HEK293 (cell line): ENCODE data around the gene AFDN.

Experiments
- CTCF ChIA-PET: fragments of 350-600 bp; formaldehyde crosslinking; extraction: SDS; loops from one replicate; lab custom pipeline; 2021; ENCODE audit warnings: antibody characterized with exemption; lab: Yijun Ruan, JAX
- POLR2A ChIA-PET: fragments of 300-600 bp; formaldehyde crosslinking; extraction: SDS; loops from one replicate; lab custom pipeline; 2020; ENCODE audit warnings: antibody characterized with exemption, inconsistent platforms; lab: Yijun Ruan, JAX
- H3K27ac ChIP-seq: fragments of 200-500 bp; sonication (Bioruptor generic); 2 replicates; pipeline ENCODE4 v1.5.1; 2014; ENCODE audit warnings: low read depth, low read length, control low read depth, inconsistent platforms; ENCODE audit errors: extremely low read depth
- H3K36me3 ChIP-seq, 2 experiments: fragments of 200-500 bp in 1 of 2; sonication (Bioruptor generic) in 1 of 2; 1 replicate in 1 of 2; 2 replicates in 1 of 2; pipeline ENCODE4 v1.5.1; 2014 to 2017; ENCODE audit warnings: inconsistent platforms in 2 of 2, low read length in 2 of 2; ENCODE audit not compliant: control insufficient read depth in 2 of 2, insufficient read depth in 1 of 2
- H3K4me1 ChIP-seq: fragments of 200-500 bp; sonication (Bioruptor generic); 2 replicates; pipeline ENCODE4 v1.5.1; 2014; ENCODE audit warnings: mild to moderate bottlenecking, low read length, inconsistent platforms; ENCODE audit not compliant: control insufficient read depth, insufficient read depth
- H3K4me3 ChIP-seq: 2 replicates; pipeline ENCODE4 v1.5.1; 2011; ENCODE audit warnings: low read depth, mild to moderate bottlenecking, control low read depth, low read length, moderate library complexity
- H3K9me3 ChIP-seq: fragments of 200-500 bp; sonication (Bioruptor generic); 2 replicates; pipeline ENCODE4 v1.5.1; 2014; ENCODE audit warnings: low read depth, low read length, inconsistent platforms; ENCODE audit not compliant: control insufficient read depth, insufficient read depth
- ELK4 ChIP-seq: IDR thresholded peaks from 2 replicates; pipeline ENCODE4 v1.6.1; 2011; ENCODE audit warnings: mild to moderate bottlenecking, low read depth, low read length, borderline replicate concordance
- REST ChIP-seq: fragments of 450-650 bp; formaldehyde crosslinking; IDR thresholded peaks from 2 replicates; pipeline ENCODE4 v1.5.1; 2016; ENCODE audit warnings: missing biosample characterization, missing genetic modification characterization
- TRIM28 ChIP-seq: IDR thresholded peaks from 2 replicates; pipeline ENCODE4 v1.6.1; 2011; ENCODE audit warnings: low read length, control low read depth, borderline replicate concordance
- ZBTB10 ChIP-seq: fragments of 450-650 bp; formaldehyde crosslinking; IDR thresholded peaks from 2 replicates; pipeline ENCODE4 v1.5.1; 2016; ENCODE audit warnings: missing biosample characterization, missing genetic modification characterization
- ZNF133 ChIP-seq: fragments of 450-650 bp; formaldehyde crosslinking; IDR thresholded peaks from 2 replicates; pipeline ENCODE4 v1.5.1; 2016; ENCODE audit warnings: missing biosample characterization, missing genetic modification characterization
- ZNF202 ChIP-seq: fragments of 450-650 bp; formaldehyde crosslinking; IDR thresholded peaks from 2 replicates; pipeline ENCODE4 v1.5.1; 2016; ENCODE audit warnings: missing biosample characterization, missing genetic modification characterization, borderline replicate concordance
- ZNF391 ChIP-seq: fragments of 450-650 bp; formaldehyde crosslinking; IDR thresholded peaks from 2 replicates; pipeline ENCODE4 v1.5.1; 2016; ENCODE audit warnings: low read depth, missing biosample characterization, missing genetic modification characterization, borderline replicate concordance
- ZNF654 ChIP-seq: fragments of 450-650 bp; formaldehyde crosslinking; IDR thresholded peaks from 2 replicates; pipeline ENCODE4 v1.5.1; 2016; ENCODE audit warnings: low read depth, missing biosample characterization, missing genetic modification characterization
- ZNF777 ChIP-seq: fragments of 450-650 bp; formaldehyde crosslinking; IDR thresholded peaks from 2 replicates; pipeline ENCODE4 v1.5.1; 2017; ENCODE audit warnings: missing biosample characterization, missing genetic modification characterization, borderline replicate concordance
- ZSCAN4 ChIP-seq: fragments of 450-650 bp; formaldehyde crosslinking; IDR thresholded peaks from 2 replicates; pipeline ENCODE4 v1.5.1; 2017; ENCODE audit warnings: missing biosample characterization, missing genetic modification characterization

The AFDN gene

GRCh38 chr6:167906899-167907298 lies 80.2 kb downstream of the AFDN start:
- Histone ChIP-seq H3K9me3 (no peaks in the 10 kb centered on the region), H3K27ac (no peak overlapping the region), H3K36me3 (peaks cover 24 to 68% of the 10 kb centered on the region in 2 experiments), H3K4me3 (no peak overlapping the region), H3K4me1 (no peaks in the 10 kb centered on the region)
- POLR2A ChIA-PET: interaction anchor here (0.6 kb wide), 1 partner anchor 22 kb away, joined by 3 read pairs; no protein-coding TSS in a partner anchor
- no peak for TF ChIP-seq ZNF202 (tag by site-specific recombination)
- TF ChIP-seq REST (tag by site-specific recombination): peak; percentile 88
- CTCF ChIA-PET: interaction anchor here (0.7 to 1.5 kb wide), 8 partner anchors 12 to 686 kb away, joined by 3 to 4 read pairs (median 3); no protein-coding TSS in a partner anchor

- ChIA-PET POLR2A (no interaction called here), CTCF (interaction anchor here (0.7 to 1.7 kb wide), 11 partner anchors 9 to 687 kb away, joined by 3 to 9 read pairs (median 4); no protein-coding TSS in a partner anchor)
- Histone ChIP-seq H3K9me3 (no peaks in the 10 kb centered on the region), H3K36me3 (peaks cover 24 to 66% of the 10 kb centered on the region in 2 experiments), H3K4me1 (no peaks in the 10 kb centered on the region), H3K4me3 (no peak overlapping the region), H3K27ac (no peak overlapping the region)
- TF ChIP-seq ELK4 (no peak), ZNF391 (tag by site-specific recombination) (no peak), ZBTB10 (tag by site-specific recombination) (no peak), ZNF133 (tag by site-specific recombination) (peak; percentile 91), ZNF777 (tag by site-specific recombination) (no peak), ZNF654 (peak; percentile 47), TRIM28 (no peak), ZSCAN4 (tag by site-specific recombination) (no peak)
Measured at GRCh38 chr6:167907837-167908681, 81.3 kb downstream of the AFDN start.
